ENCODE data around the gene RPL29.

- no peak for TF ChIP-seq CTCF (IDR thresholded peaks at IDR 0.05)
- no peak for TF ChIP-seq POLR2A (IDR thresholded peaks at IDR 0.05)
- no peak for TF ChIP-seq POLR2AphosphoS5 (IDR thresholded peaks at IDR 0.05; ENCODE audit: insufficient read depth in 1 of 2, low read depth in 1 of 2)
Observed at GRCh38 chr3:52014613-52015012, 18.9 kb upstream of the RPL29 start.
